Neural cell (in vitro differentiated cells): ENCODE results near the gene ATG7.

Experiments used
- EP300 ChIP-seq: fragments of 450-650 bp; conservative IDR thresholded peaks from 2 replicates; pipeline ENCODE4 v1.6.1; 2014; ENCODE audit warnings: antibody characterized with exemption, mild to moderate bottlenecking, moderate library complexity; ENCODE audit not compliant: poor library complexity, severe bottlenecking
- EZH2 ChIP-seq: fragments of 200-600, 300-800 bp; shearing (Covaris generic), sonication (generic); IDR thresholded peaks from 2 replicates; pipeline ENCODE4 v1.6.1; 2014; ENCODE audit warnings: antibody characterized with exemption, low read length, borderline replicate concordance, mild to moderate bottlenecking; ENCODE audit not compliant: insufficient read depth, poor library complexity, severe bottlenecking
- TF ChIP-seq, protein P1 (sequence below): fragments of 450-650 bp; IDR thresholded peaks from 2 replicates; pipeline ENCODE4 v1.5.1; 2014; ENCODE audit warnings: antibody characterized with exemption, mild to moderate bottlenecking, moderate library complexity; ENCODE audit not compliant: poor library complexity, severe bottlenecking

DNA sequence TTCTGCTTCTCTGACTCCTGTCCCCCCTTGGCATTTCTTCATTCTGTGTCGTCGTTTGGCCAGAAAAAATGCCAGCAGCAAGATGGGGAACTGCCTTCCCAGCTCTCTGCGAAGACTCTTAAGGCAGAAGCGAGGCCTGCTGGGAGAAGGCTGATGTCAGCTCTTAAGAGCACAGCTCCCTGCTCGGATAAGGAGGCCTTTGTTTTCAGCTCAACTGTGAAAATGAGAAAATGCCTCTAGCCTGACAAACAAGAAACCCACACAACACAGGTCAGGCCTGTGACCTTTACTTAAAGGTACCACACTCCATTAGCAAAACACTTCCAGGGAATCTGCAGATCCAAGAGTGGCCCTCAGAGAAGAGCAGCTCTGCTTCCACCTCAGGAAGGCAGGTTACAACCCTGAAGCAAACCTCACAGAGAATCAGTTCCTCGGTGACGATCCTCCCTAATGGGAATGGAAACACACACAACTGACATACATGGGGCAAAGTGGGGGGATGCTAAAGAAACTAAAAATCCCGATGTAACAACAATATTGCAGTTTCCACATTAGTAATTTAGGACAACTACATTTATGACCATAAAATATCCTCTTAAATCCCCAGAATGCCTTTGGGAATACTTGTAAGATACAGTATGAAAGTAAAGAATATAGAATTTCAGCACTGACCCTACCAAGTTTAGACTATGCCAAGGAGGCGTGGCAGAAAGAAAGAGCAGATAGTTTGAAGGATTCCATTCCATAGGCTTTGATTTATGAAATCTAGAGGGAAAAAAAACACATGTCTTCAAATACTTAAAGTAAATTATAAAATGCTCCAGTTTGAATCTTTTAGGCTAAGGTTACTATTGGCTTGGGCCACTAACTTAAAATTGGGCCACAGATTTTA, 319.4 kb downstream of the ATG7 start:
- TF ChIP-seq, protein P1, sequence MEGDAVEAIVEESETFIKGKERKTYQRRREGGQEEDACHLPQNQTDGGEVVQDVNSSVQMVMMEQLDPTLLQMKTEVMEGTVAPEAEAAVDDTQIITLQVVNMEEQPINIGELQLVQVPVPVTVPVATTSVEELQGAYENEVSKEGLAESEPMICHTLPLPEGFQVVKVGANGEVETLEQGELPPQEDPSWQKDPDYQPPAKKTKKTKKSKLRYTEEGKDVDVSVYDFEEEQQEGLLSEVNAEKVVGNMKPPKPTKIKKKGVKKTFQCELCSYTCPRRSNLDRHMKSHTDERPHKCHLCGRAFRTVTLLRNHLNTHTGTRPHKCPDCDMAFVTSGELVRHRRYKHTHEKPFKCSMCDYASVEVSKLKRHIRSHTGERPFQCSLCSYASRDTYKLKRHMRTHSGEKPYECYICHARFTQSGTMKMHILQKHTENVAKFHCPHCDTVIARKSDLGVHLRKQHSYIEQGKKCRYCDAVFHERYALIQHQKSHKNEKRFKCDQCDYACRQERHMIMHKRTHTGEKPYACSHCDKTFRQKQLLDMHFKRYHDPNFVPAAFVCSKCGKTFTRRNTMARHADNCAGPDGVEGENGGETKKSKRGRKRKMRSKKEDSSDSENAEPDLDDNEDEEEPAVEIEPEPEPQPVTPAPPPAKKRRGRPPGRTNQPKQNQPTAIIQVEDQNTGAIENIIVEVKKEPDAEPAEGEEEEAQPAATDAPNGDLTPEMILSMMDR: no peak
- TF ChIP-seq EZH2 (no peak), EP300 (no peak)
